Spleen (tissue), 7 donors: ENCODE measurements around the gene METRNL.

Experiments used
- CTCF ChIP-seq, 11 experiments: fragments of 200-600 bp in 7 of 11; fragments of 450-650 bp in 4 of 11; sonication (generic) in 4 of 11; IDR thresholded peaks in 8 of 11; conservative IDR thresholded peaks in 3 of 11; 1 replicate in 7 of 11; 2 replicates in 4 of 11; pipeline versions ENCODE4 v1.4.0 to v1.8.0; 2016 to 2021; ENCODE audit warnings: antibody characterized with exemption in 11 of 11, inconsistent platforms in 4 of 11, mild to moderate bottlenecking in 1 of 11
- POLR2A ChIP-seq, 3 donors: fragments of 450-650 bp; IDR thresholded peaks; one replicate each; pipeline ENCODE4 v1.5.1; 2017; ENCODE audit warnings: antibody characterized with exemption in 3 of 3, mild to moderate bottlenecking in 1 of 3
- donor health status: DM: no; HTN: no; CAD: no; lungs with moderate emphysema.
- donor health status: DM: no; HTN: no; CAD: no.
- donor health status: DM: no; HTN: no; CAD: no.

GRCh38 chr17:83069931-83070742 is 9.3 kb upstream of the METRNL start:
- TF ChIP-seq CTCF (IDR thresholded peaks at IDR 0.05 in 8 of 11, conservative IDR thresholded peaks at IDR 0.05 in 3 of 11) (no peak), POLR2A (IDR thresholded peaks at IDR 0.05) (no peak)
